CD14-positive monocyte (primary cell): Measurements from ENCODE around the gene ST3GAL3. TPM values are rescaled to one million over a fixed set of nuclear protein-coding genes. Genes with fewer than 3 reads are reported as not detected.

Experiments used
- DNase-seq, 3 donors: peaks; one replicate each; pipeline ENCODE4 v3.0.0-alpha.2; 2011 to 2022
- H2AFZ ChIP-seq: 2 replicates; pipeline ENCODE4 v1.6.0; 2012; ENCODE audit warnings: mild to moderate bottlenecking, low read depth, low read length, inconsistent platforms; ENCODE audit not compliant: insufficient read depth, poor library complexity, severe bottlenecking
- H3K27ac ChIP-seq, 2 donors: 1 replicate in 1 of 2; 2 replicates in 1 of 2; pipeline ENCODE4 v1.5.1; 2012 to 2013; ENCODE audit warnings: low read length in 2 of 2, control low read depth in 1 of 2, inconsistent platforms in 1 of 2, low read depth in 1 of 2, mild to moderate bottlenecking in 1 of 2
- H3K27me3 ChIP-seq, 2 donors: one replicate each; pipeline versions ENCODE4 v1.6.0 to v1.6.1; 2011 to 2013; ENCODE audit warnings: low read length in 2 of 2; ENCODE audit not compliant: control insufficient read depth in 2 of 2, insufficient read depth in 2 of 2
- H3K36me3 ChIP-seq, 2 donors: replicated peaks in 1 of 2; 1 replicate in 1 of 2; 2 replicates in 1 of 2; pipeline versions ENCODE4 v1.5.1 to v1.6.1; 2012 to 2013; ENCODE audit warnings: low read length in 2 of 2, control low read depth in 1 of 2, inconsistent platforms in 1 of 2, mild to moderate bottlenecking in 1 of 2; ENCODE audit not compliant: insufficient read depth in 2 of 2, control insufficient read depth in 1 of 2
- H3K4me1 ChIP-seq, 2 donors: 1 replicate in 1 of 2; 2 replicates in 1 of 2; pipeline versions ENCODE4 v1.5.1 to v1.6.1; 2012 to 2013; ENCODE audit warnings: low read length in 2 of 2, control low read depth in 1 of 2, inconsistent platforms in 1 of 2, mild to moderate bottlenecking in 1 of 2, moderate library complexity in 1 of 2; ENCODE audit not compliant: insufficient read depth in 2 of 2, control insufficient read depth in 1 of 2
- H3K4me2 ChIP-seq: replicated peaks from 2 replicates; pipeline ENCODE3; 2012; ENCODE audit warnings: low read length, moderate library complexity, mild to moderate bottlenecking; ENCODE audit not compliant: poor library complexity, severe bottlenecking; ENCODE audit errors: extremely low read depth
- H3K4me3 ChIP-seq, 3 experiments: fragments of 200-600 bp in 1 of 3; sonication (generic) in 1 of 3; replicated peaks in 1 of 3; 1 replicate in 2 of 3; 2 replicates in 1 of 3; pipeline ENCODE4 v1.5.1; 2011 to 2013; ENCODE audit warnings: low read length in 3 of 3, mild to moderate bottlenecking in 3 of 3, control low read depth in 2 of 3, low read depth in 2 of 3, inconsistent platforms in 1 of 3, moderate library complexity in 1 of 3
- H3K79me2 ChIP-seq: 2 replicates; pipeline ENCODE4 v1.6.0; 2012; ENCODE audit warnings: mild to moderate bottlenecking, control low read depth, inconsistent platforms, low read length, moderate library complexity; ENCODE audit not compliant: insufficient read depth
- H3K9ac ChIP-seq: 2 replicates; pipeline ENCODE4 v1.6.0; 2017; ENCODE audit warnings: low read length, mild to moderate bottlenecking; ENCODE audit not compliant: insufficient read depth, poor library complexity, severe bottlenecking
- H3K9me3 ChIP-seq, 2 donors: replicated peaks in 1 of 2; 1 replicate in 1 of 2; 2 replicates in 1 of 2; pipeline versions ENCODE4 v1.5.1 to v1.6.1; 2012 to 2013; ENCODE audit warnings: low read length in 2 of 2, control low read depth in 1 of 2; ENCODE audit not compliant: control insufficient read depth in 1 of 2, insufficient read depth in 1 of 2
- H4K20me1 ChIP-seq: 2 replicates; pipeline ENCODE4 v1.6.0; 2012; ENCODE audit warnings: mild to moderate bottlenecking, low read length, control low read depth, moderate library complexity; ENCODE audit not compliant: insufficient read depth
- H3K27ac Mint-ChIP-seq, 7 donors: one replicate each; pipeline ENCODE4 v1.8.0; 2020; ENCODE audit warnings: mild to moderate bottlenecking in 7 of 7, mixed read lengths in 7 of 7, moderate library complexity in 6 of 7, inconsistent platforms in 2 of 7
- H3K27me3 Mint-ChIP-seq, 3 donors: one replicate each; pipeline ENCODE4 v1.8.0; 2021 to 2022; ENCODE audit warnings: low read depth in 3 of 3, mild to moderate bottlenecking in 3 of 3, mixed read lengths in 3 of 3, moderate library complexity in 3 of 3, inconsistent platforms in 1 of 3
- H3K36me3 Mint-ChIP-seq, 2 donors: one replicate each; pipeline ENCODE4 v1.8.0; 2020; ENCODE audit warnings: mixed read lengths in 2 of 2, inconsistent platforms in 1 of 2, mild to moderate bottlenecking in 1 of 2
- H3K4me1 Mint-ChIP-seq: one replicate; pipeline ENCODE4 v1.8.0; 2020; ENCODE audit warnings: mild to moderate bottlenecking, mixed read lengths
- H3K4me3 Mint-ChIP-seq, 2 donors: one replicate each; pipeline ENCODE4 v1.8.0; 2020; ENCODE audit warnings: mild to moderate bottlenecking in 2 of 2, mixed read lengths in 2 of 2, moderate library complexity in 1 of 2
- H3K9me3 Mint-ChIP-seq, 7 donors: one replicate each; pipeline ENCODE4 v1.8.0; 2020 to 2022; ENCODE audit warnings: mixed read lengths in 7 of 7, mild to moderate bottlenecking in 6 of 7, moderate library complexity in 6 of 7, inconsistent platforms in 2 of 7
- CTCF ChIP-seq: fragments of 200-600 bp; IDR thresholded peaks from one replicate; pipeline ENCODE4 v1.8.0; 2022; ENCODE audit warnings: antibody characterized with exemption, mild to moderate bottlenecking
- WGBS: methylation state at CpG from one replicate; pipeline ENCODE4 v1.1.5; 2013; ENCODE audit warnings: missing lambda C conversion rate; ENCODE audit not compliant: insufficient coverage; 5-methylcytosine and 5-hydroxymethylcytosine counted together
- intact Hi-C, 2 donors: fragments of 100-400 bp; cut with micrococcal nuclease; formaldehyde crosslinking; loops; one replicate each; pipeline versions ENCODE4 v1.15.0 to v1.15.1; 2023
- polyA plus RNA-seq, 3 donors: library from polyadenylated mRNA; depleted of rRNA in 1 of 3; unstranded in 2 of 3; stranded (reverse) in 1 of 3; fragments of 300-500 nt in 2 of 3; fragments of >200 nt in 1 of 3; fragmentation: Illumina TruSeq in 2 of 3; gene quantifications; 1 replicate in 2 of 3; 2 replicates in 1 of 3; pipeline ENCODE4 v1.2.3, GENCODE V29; 2012 to 2021

The ST3GAL3 gene
- polyA plus RNA-seq, 3 donors = 1.6 to 4.5 (median 2.1) TPM

GRCh38 chr1:43946236-43947060, 239.1 kb downstream of the ST3GAL3 start, which contains the start of gene IPO13:
TSS of gene IPO13 (plus strand) at chr1:43946950. CDS start at chr1:43947601, 651 bp downstream.
- no peaks in the 10 kb centered on the region for H3K9me3 Mint-ChIP-seq
- Histone ChIP-seq H3K9me3 (no peaks in the 10 kb centered on the region), H3K36me3 (peaks cover 12 to 25% of the 10 kb centered on the region in 2 donors), H3K79me2 (peaks cover 23% of the 10 kb centered on the region), H3K27ac (peak within 1 kb of the TSS; percentile 30 to 98), H3K9ac (peak within 1 kb of the TSS; percentile 98), H3K4me3 (peak within 1 kb of the TSS; percentile 61 to 91 (median 66)), H3K27me3 (no peaks in the 10 kb centered on the region), H3K4me2 (peak within 1 kb of the TSS; percentile 98), H3K4me1 (peaks cover 20 to 25% of the 10 kb centered on the region in 2 donors), H2AFZ (peak within 1 kb of the TSS; percentile 97), H4K20me1 (no peaks in the 10 kb centered on the region)
- WGBS = under 1% methylated on average over 71 of the region's 74 CpGs
- intact Hi-C loops = loop anchor here (1.0 to 10.0 kb wide), 4 partner anchors 28 to 292 kb away; partner anchors contain the start of genes ATP6V0B (in 2 of the 2), KDM4A (in 1 of the 2) and ST3GAL3 (in 1 of the 2)
- peak; percentile 90 to 96 (median 94) for DNase-seq
- peak within 1 kb of the TSS; percentile 90 to 98 (median 97) for H3K27ac Mint-ChIP-seq
- H3K27me3 Mint-ChIP-seq = no peaks in the 10 kb centered on the region
- peaks cover 14 to 17% of the 10 kb centered on the region in 2 donors for H3K36me3 Mint-ChIP-seq
- TF ChIP-seq CTCF = peak; percentile 81
- peaks cover 49% of the 10 kb centered on the region for H3K4me1 Mint-ChIP-seq
- peak within 1 kb of the TSS; percentile 88 to 95 for H3K4me3 Mint-ChIP-seq

- Mint-ChIP-seq H3K4me1 (peaks cover 49% of the 10 kb centered on the region), H3K36me3 (peaks cover 14 to 18% of the 10 kb centered on the region in 2 donors), H3K4me3 (peak overlapping the region; percentile 88 to 95), H3K27me3 (no peaks in the 10 kb centered on the region), H3K9me3 (no peaks in the 10 kb centered on the region), H3K27ac (peak overlapping the region; percentile 90 to 98 (median 97))
- H3K9ac ChIP-seq = peak overlapping the region; percentile 98
- no peak for TF ChIP-seq CTCF
- peaks cover 23% of the 10 kb centered on the region for H3K79me2 ChIP-seq
- peak overlapping the region; percentile 98 for H3K4me2 ChIP-seq
- no peaks in the 10 kb centered on the region for H3K27me3 ChIP-seq
- peak overlapping the region; percentile 97 for H2AFZ ChIP-seq
- intact Hi-C loops = loop anchor here in 1 of 2 donors (2.0 to 10.0 kb wide), 3 partner anchors 28 to 292 kb away; partner anchors contain the start of genes ATP6V0B, KDM4A and ST3GAL3
- DNase-seq = no peak
- H3K27ac ChIP-seq = peak overlapping the region; percentile 30 to 98
- no peaks in the 10 kb centered on the region for H4K20me1 ChIP-seq
- H3K4me3 ChIP-seq = peak overlapping the region; percentile 61 to 91 (median 66)
- 16% methylated on average over 21 of the region's 27 CpGs for WGBS
- H3K9me3 ChIP-seq = no peaks in the 10 kb centered on the region
- peaks cover 12 to 25% of the 10 kb centered on the region in 2 donors for H3K36me3 ChIP-seq
- H3K4me1 ChIP-seq = peaks cover 20 to 25% of the 10 kb centered on the region in 2 donors
Measured at GRCh38 chr1:43947061-43947873, 239.9 kb downstream of the ST3GAL3 start.
